CD4-positive, CD25-positive, alpha-beta regulatory T cell (primary cell): ENCODE data around the gene INSYN2B. TPM values are rescaled to one million over a fixed set of nuclear protein-coding genes. Genes with fewer than 3 reads are reported as not detected.

ENCODE experiments used
- ATAC-seq, 2 donors: fragments of 150-1000 bp; cut with Tn5 transposase; one replicate each; pipeline ENCODE4 v1.10.0; 2021; ENCODE audit warnings: low read depth in 2 of 2, moderate number of reproducible peaks in 2 of 2, moderate library complexity in 1 of 2
- DNase-seq, 3 donors: peaks; one replicate each; pipeline versions ENCODE4 v3.0.0 to v3.0.0-alpha.2; 2012 to 2022; ENCODE audit warnings: mixed read lengths in 1 of 3
- H3K27ac ChIP-seq: one replicate; pipeline ENCODE4 v1.7.0; 2013; ENCODE audit warnings: mild to moderate bottlenecking, low read length; ENCODE audit not compliant: insufficient read depth, poor library complexity, severe bottlenecking
- H3K27me3 ChIP-seq: one replicate; pipeline ENCODE4 v1.7.0; 2013; ENCODE audit warnings: low read length; ENCODE audit not compliant: control insufficient read depth, insufficient read depth
- H3K36me3 ChIP-seq: one replicate; pipeline ENCODE4 v1.7.0; 2013; ENCODE audit warnings: mild to moderate bottlenecking, low read length, moderate library complexity; ENCODE audit not compliant: control insufficient read depth, insufficient read depth
- H3K4me1 ChIP-seq: 2 replicates; pipeline ENCODE4 v1.7.0; 2013; ENCODE audit warnings: mild to moderate bottlenecking, low read length; ENCODE audit not compliant: insufficient read depth, control insufficient read depth, poor library complexity, severe bottlenecking
- H3K4me3 ChIP-seq: one replicate; pipeline ENCODE4 v1.7.0; 2013; ENCODE audit warnings: low read depth, mild to moderate bottlenecking, low read length, moderate library complexity
- H3K9me3 ChIP-seq, 2 experiments: 1 replicate in 1 of 2; 2 replicates in 1 of 2; pipeline ENCODE4 v1.7.0; 2013; ENCODE audit warnings: low read length in 2 of 2, mild to moderate bottlenecking in 1 of 2, moderate library complexity in 1 of 2; ENCODE audit not compliant: control insufficient read depth in 2 of 2
- H3K27ac Mint-ChIP-seq, 3 donors: one replicate each; pipeline ENCODE4 v1.8.0; 2020 to 2022; ENCODE audit warnings: mild to moderate bottlenecking in 3 of 3, mixed read lengths in 3 of 3, moderate library complexity in 2 of 3
- H3K27me3 Mint-ChIP-seq: one replicate; pipeline ENCODE4 v1.8.0; 2022; ENCODE audit warnings: mild to moderate bottlenecking, mixed read lengths
- H3K36me3 Mint-ChIP-seq: one replicate; pipeline ENCODE4 v1.8.0; 2020; ENCODE audit warnings: mixed read lengths
- H3K4me1 Mint-ChIP-seq, 4 donors: one replicate each; pipeline ENCODE4 v1.8.0; 2020 to 2022; ENCODE audit warnings: mixed read lengths in 4 of 4, mild to moderate bottlenecking in 1 of 4
- H3K4me3 Mint-ChIP-seq, 4 donors: one replicate each; pipeline ENCODE4 v1.8.0; 2020 to 2022; ENCODE audit warnings: mild to moderate bottlenecking in 4 of 4, mixed read lengths in 4 of 4, moderate library complexity in 3 of 4
- H3K9me3 Mint-ChIP-seq, 7 donors: one replicate each; pipeline ENCODE4 v1.8.0; 2020 to 2022; ENCODE audit warnings: mixed read lengths in 7 of 7, mild to moderate bottlenecking in 3 of 7, moderate library complexity in 2 of 7
- polyA plus RNA-seq, 4 donors: library from polyadenylated mRNA; unstranded; fragments of 300-500 nt; fragmentation: Illumina TruSeq; gene quantifications; one replicate each; pipeline ENCODE4 v1.2.3, GENCODE V29; 2021
- total RNA-seq: library from RNA; stranded (reverse); gene quantifications from one replicate; pipeline ENCODE4 v1.2.3, GENCODE V29; 2022

INSYN2B gene
- total and polyA plus RNA-seq, 5 donors from 2014 or later: 0.07 to 0.25 (median 0.15) TPM; not detected in 2

DNA sequence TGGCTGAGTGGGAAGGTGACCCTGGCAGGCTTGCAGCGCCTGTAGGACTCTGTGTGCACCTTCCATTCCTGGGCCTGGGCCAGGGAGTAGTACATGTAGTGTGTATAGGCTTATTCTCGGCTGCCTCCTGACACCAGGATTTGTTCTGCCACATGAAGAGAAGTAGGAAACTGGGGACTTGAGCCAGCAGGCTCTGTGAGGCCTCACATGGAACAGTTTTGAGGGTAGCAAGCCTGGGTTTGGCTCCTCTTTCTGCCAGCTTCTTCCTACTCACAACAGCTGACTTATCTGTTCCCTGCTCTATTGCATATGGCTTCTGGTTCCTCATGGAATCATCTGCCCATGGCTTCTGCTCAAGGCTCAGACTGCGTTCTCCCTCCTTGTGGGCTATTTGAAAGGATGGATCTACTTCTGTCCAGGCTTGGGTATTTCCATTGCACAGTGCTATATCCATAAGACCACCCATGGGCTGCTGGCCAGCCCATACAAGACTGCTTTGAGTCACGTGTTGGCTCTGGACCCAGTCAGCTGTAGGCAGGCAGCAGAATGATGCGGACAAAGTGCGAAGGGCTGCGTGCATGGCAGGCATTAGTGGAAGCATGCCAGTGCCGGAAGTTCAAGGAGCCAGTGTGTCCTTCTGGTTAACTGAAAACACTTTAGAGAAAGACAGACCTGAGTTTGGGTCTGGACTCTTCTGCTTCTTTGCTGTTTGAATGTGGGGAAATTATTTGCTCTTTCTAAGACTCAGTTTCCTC, 11.0 kb upstream of the INSYN2B start:
- H3K4me1 ChIP-seq: no peaks in the 10 kb centered on the region
- H3K27ac ChIP-seq: no peak overlapping the region
- peak overlapping the region in 2 of 3 donors; percentile 41 to 47 for H3K27ac Mint-ChIP-seq
- H3K4me1 Mint-ChIP-seq: peaks cover 6 to 14% (median 10%) of the 10 kb centered on the region in 4 donors
- peaks cover 64% of the 10 kb centered on the region for H3K36me3 Mint-ChIP-seq
- H3K27me3 ChIP-seq: no peaks in the 10 kb centered on the region
- no peak for ATAC-seq
- no peaks in the 10 kb centered on the region for H3K9me3 ChIP-seq
- peaks cover 70% of the 10 kb centered on the region for H3K36me3 ChIP-seq
- no peak overlapping the region for H3K4me3 ChIP-seq
- H3K4me3 Mint-ChIP-seq: no peak overlapping the region
- no peaks in the 10 kb centered on the region for H3K9me3 Mint-ChIP-seq
- no peak for DNase-seq
- H3K27me3 Mint-ChIP-seq: no peaks in the 10 kb centered on the region

GRCh38 chr5:169989365-169989764, 9.1 kb upstream of the INSYN2B start:
- H3K27ac ChIP-seq: no peak overlapping the region
- no peaks in the 10 kb centered on the region for H3K9me3 ChIP-seq
- no peaks in the 10 kb centered on the region for H3K27me3 ChIP-seq
- H3K4me1 Mint-ChIP-seq: peaks cover 6 to 12% (median 10%) of the 10 kb centered on the region in 4 donors
- no peak overlapping the region for H3K4me3 ChIP-seq
- no peak overlapping the region for H3K4me3 Mint-ChIP-seq
- DNase-seq: no peak
- no peaks in the 10 kb centered on the region for H3K4me1 ChIP-seq
- peaks cover 62% of the 10 kb centered on the region for H3K36me3 Mint-ChIP-seq
- H3K9me3 Mint-ChIP-seq: peaks cover 0 to 2% (median 0%) of the 10 kb centered on the region in 7 donors
- H3K27ac Mint-ChIP-seq: peak overlapping the region in 2 of 3 donors; percentile 38 to 51
- ATAC-seq: no peak
- H3K27me3 Mint-ChIP-seq: no peaks in the 10 kb centered on the region
- H3K36me3 ChIP-seq: peaks cover 70% of the 10 kb centered on the region

DNA sequence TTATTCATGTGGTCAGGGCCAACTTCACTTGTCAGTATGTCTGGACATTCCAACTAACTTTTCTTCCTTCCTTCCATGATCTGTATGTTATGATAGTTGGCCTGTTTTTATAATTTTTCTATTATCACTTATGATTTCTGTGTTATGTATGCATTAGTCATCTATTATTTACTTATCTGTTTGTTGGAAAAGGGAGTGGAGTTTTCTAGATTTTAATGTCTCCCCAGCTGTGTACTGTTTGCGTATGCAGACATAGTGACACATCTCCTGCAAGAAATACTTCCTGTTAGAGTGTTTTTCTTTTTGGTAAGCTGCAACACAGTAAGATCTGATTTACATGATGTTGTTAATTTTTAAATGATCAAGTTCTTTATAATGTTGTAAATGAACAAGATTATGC, 8.7 kb upstream of the INSYN2B start:
- Mint-ChIP-seq H3K4me1 (peaks cover 6 to 12% (median 10%) of the 10 kb centered on the region in 4 donors), H3K4me3 (no peak overlapping the region), H3K27me3 (no peaks in the 10 kb centered on the region), H3K27ac (peak overlapping the region; percentile 38 to 51 (median 49)), H3K9me3 (peaks cover 0 to 2% (median 0%) of the 10 kb centered on the region in 7 donors), H3K36me3 (peaks cover 61% of the 10 kb centered on the region)
- DNase-seq (no peak), ATAC-seq (no peak)
- H3K9me3 ChIP-seq: no peaks in the 10 kb centered on the region
- H3K36me3 ChIP-seq: peaks cover 72% of the 10 kb centered on the region
- H3K27ac ChIP-seq: no peak overlapping the region
- H3K4me3 ChIP-seq: no peak overlapping the region
- H3K27me3 ChIP-seq: no peaks in the 10 kb centered on the region
- no peaks in the 10 kb centered on the region for H3K4me1 ChIP-seq

DNA sequence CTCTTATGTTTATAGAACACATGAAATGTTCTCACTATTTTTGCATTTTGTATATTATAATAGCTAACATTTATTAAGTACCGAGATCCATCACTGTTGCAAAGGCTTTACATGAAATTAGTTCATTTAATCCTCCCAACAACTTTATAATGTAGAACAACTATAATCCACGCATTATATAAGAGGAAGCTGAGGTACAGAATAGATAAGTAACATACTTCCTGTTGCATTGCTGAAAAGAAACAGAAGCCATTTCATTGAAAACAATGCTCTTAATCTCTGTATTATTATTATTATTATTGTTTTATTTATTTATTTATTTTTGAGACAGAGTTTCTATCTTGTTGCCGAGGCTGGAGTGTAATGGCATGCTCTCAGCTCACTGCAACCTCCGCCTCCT, 7.9 kb upstream of the INSYN2B start:
- H3K9me3 ChIP-seq: no peaks in the 10 kb centered on the region
- no peak for ATAC-seq
- Mint-ChIP-seq H3K27ac (peak overlapping the region in 1 of 3 donors; percentile 40), H3K27me3 (no peaks in the 10 kb centered on the region), H3K4me3 (no peak overlapping the region), H3K4me1 (peaks cover 6 to 11% (median 9%) of the 10 kb centered on the region in 4 donors), H3K9me3 (peaks cover 0 to 2% (median 0%) of the 10 kb centered on the region in 7 donors), H3K36me3 (peaks cover 62% of the 10 kb centered on the region)
- no peaks in the 10 kb centered on the region for H3K4me1 ChIP-seq
- no peak for DNase-seq
- peaks cover 72% of the 10 kb centered on the region for H3K36me3 ChIP-seq
- H3K27me3 ChIP-seq: no peaks in the 10 kb centered on the region
- H3K4me3 ChIP-seq: no peak overlapping the region
- no peak overlapping the region for H3K27ac ChIP-seq

DNA sequence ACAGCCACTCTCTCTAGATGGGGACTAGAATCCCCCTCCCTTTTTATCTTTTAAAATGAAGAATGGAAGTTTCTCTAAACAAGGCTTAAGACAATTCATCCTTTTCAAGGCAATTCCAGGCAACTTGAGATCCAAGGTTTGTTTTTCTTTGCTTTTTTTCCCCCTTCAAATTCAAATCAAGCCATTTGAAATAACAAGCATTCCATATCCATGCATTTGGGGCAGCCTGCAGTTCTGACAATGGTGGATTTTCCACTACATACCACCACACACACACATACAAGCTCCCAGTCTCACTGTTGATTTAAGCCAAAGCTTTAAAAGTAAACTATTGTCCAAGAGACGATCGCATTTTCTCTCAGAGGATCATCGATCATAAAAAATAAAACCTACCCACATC, 424 bp downstream of the INSYN2B start:
- no peaks in the 10 kb centered on the region for H3K27me3 Mint-ChIP-seq
- peaks cover 0 to 12% (median 6%) of the 10 kb centered on the region in 4 donors for H3K4me1 Mint-ChIP-seq
- H3K4me1 ChIP-seq: no peaks in the 10 kb centered on the region
- no peak for ATAC-seq
- no peak overlapping the region for H3K27ac Mint-ChIP-seq
- H3K4me3 Mint-ChIP-seq: no peak overlapping the region
- no peaks in the 10 kb centered on the region for H3K9me3 ChIP-seq
- peaks cover 37% of the 10 kb centered on the region for H3K36me3 ChIP-seq
- DNase-seq: no peak
- H3K4me3 ChIP-seq: no peak overlapping the region
- no peaks in the 10 kb centered on the region for H3K9me3 Mint-ChIP-seq
- peaks cover 30% of the 10 kb centered on the region for H3K36me3 Mint-ChIP-seq
- H3K27me3 ChIP-seq: no peaks in the 10 kb centered on the region
- H3K27ac ChIP-seq: no peak overlapping the region

GRCh38 chr5:169978714-169979113, 1.6 kb downstream of the INSYN2B start:
- Mint-ChIP-seq H3K27me3 (no peaks in the 10 kb centered on the region), H3K4me1 (peaks cover 0 to 12% (median 6%) of the 10 kb centered on the region in 4 donors), H3K9me3 (no peaks in the 10 kb centered on the region), H3K27ac (no peak overlapping the region), H3K36me3 (peaks cover 24% of the 10 kb centered on the region), H3K4me3 (no peak overlapping the region)
- ATAC-seq: no peak
- Histone ChIP-seq H3K4me1 (no peaks in the 10 kb centered on the region), H3K27me3 (no peaks in the 10 kb centered on the region), H3K4me3 (no peak overlapping the region), H3K27ac (no peak overlapping the region), H3K9me3 (no peaks in the 10 kb centered on the region), H3K36me3 (peaks cover 28% of the 10 kb centered on the region)
- DNase-seq: no peak

GRCh38 chr5:169974121-169974770, 6.0 kb downstream of the INSYN2B start:
- H3K27me3 ChIP-seq: no peaks in the 10 kb centered on the region
- peak overlapping the region in 1 of 3 donors; percentile 65 for H3K27ac Mint-ChIP-seq
- no peaks in the 10 kb centered on the region for H3K9me3 ChIP-seq
- no peak overlapping the region for H3K27ac ChIP-seq
- H3K4me1 Mint-ChIP-seq: peaks cover 0 to 21% (median 10%) of the 10 kb centered on the region in 4 donors
- no peaks in the 10 kb centered on the region for H3K27me3 Mint-ChIP-seq
- DNase-seq (no peak), ATAC-seq (no peak)
- H3K4me3 Mint-ChIP-seq: no peak overlapping the region
- H3K4me1 ChIP-seq: no peaks in the 10 kb centered on the region
- H3K36me3 ChIP-seq: peaks cover 21% of the 10 kb centered on the region
- no peak overlapping the region for H3K4me3 ChIP-seq
- H3K36me3 Mint-ChIP-seq: peaks cover 22% of the 10 kb centered on the region
- H3K9me3 Mint-ChIP-seq: no peaks in the 10 kb centered on the region
